ENCODE measurements around the gene FABP7. TPM values are rescaled to one million over a fixed set of nuclear protein-coding genes. Genes with fewer than 3 reads are reported as not detected.

Gene FABP7
- total and polyA plus RNA-seq, 9 donors: 0.66 to 4.7 (median 1.5) TPM

GRCh38 chr6:122754191-122754731, 25.3 kb upstream of the FABP7 start:
- H3K27me3 ChIP-seq (ENCODE audit: control insufficient read depth, insufficient read depth, low read length): no peaks in the 10 kb centered on the region
- no peak overlapping the region for H3K4me3 ChIP-seq (ENCODE audit: low read length)
- H3K27ac ChIP-seq (ENCODE audit: low read length): no peak overlapping the region
- 74% methylated on average over 4 of the region's 5 CpGs for WGBS (ENCODE audit: insufficient coverage)
- no peaks in the 10 kb centered on the region for H3K36me3 ChIP-seq (ENCODE audit: control insufficient read depth, insufficient read depth, low read length)
- H3K4me1 ChIP-seq (ENCODE audit: control insufficient read depth, insufficient read depth, low read length): no peaks in the 10 kb centered on the region
- no peak for DNase-seq
- no peaks in the 10 kb centered on the region for H3K9me3 ChIP-seq (replicated peaks; ENCODE audit: control insufficient read depth, low read depth, low read length)

- 71% methylated on average over 8 of the region's 9 CpGs for WGBS (ENCODE audit: insufficient coverage)
- H3K27me3 ChIP-seq (ENCODE audit: control insufficient read depth, insufficient read depth, low read length): no peaks in the 10 kb centered on the region
- H3K4me1 ChIP-seq (ENCODE audit: control insufficient read depth, insufficient read depth, low read length): no peaks in the 10 kb centered on the region
- H3K36me3 ChIP-seq (ENCODE audit: control insufficient read depth, insufficient read depth, low read length): no peaks in the 10 kb centered on the region
- no peak overlapping the region for H3K27ac ChIP-seq (ENCODE audit: low read length)
- DNase-seq: no peak
- H3K4me3 ChIP-seq (ENCODE audit: low read length): no peak overlapping the region
- H3K9me3 ChIP-seq (replicated peaks; ENCODE audit: control insufficient read depth, low read depth, low read length): no peaks in the 10 kb centered on the region
Measured at GRCh38 chr6:122755901-122756300, 23.6 kb upstream of the FABP7 start.

- no peak overlapping the region for H3K4me3 ChIP-seq (ENCODE audit: low read length)
- no peak overlapping the region for H3K27ac ChIP-seq (ENCODE audit: low read length)
- no CpG with 5 or more reads among the region's 1 CpG for WGBS (ENCODE audit: insufficient coverage)
- H3K9me3 ChIP-seq (replicated peaks; ENCODE audit: control insufficient read depth, low read depth, low read length): no peaks in the 10 kb centered on the region
- H3K4me1 ChIP-seq (ENCODE audit: control insufficient read depth, insufficient read depth, low read length): no peaks in the 10 kb centered on the region
- no peaks in the 10 kb centered on the region for H3K27me3 ChIP-seq (ENCODE audit: control insufficient read depth, insufficient read depth, low read length)
- no peaks in the 10 kb centered on the region for H3K36me3 ChIP-seq (ENCODE audit: control insufficient read depth, insufficient read depth, low read length)
- no peak for DNase-seq
Measured at GRCh38 chr6:122758927-122759334, 20.6 kb upstream of the FABP7 start.

GRCh38 chr6:122760330-122760729, 19.2 kb upstream of the FABP7 start:
- Histone ChIP-seq H3K9me3 (replicated peaks; ENCODE audit: control insufficient read depth, low read depth, low read length) (no peaks in the 10 kb centered on the region), H3K4me1 (ENCODE audit: control insufficient read depth, insufficient read depth, low read length) (no peaks in the 10 kb centered on the region), H3K4me3 (ENCODE audit: low read length) (no peak overlapping the region), H3K36me3 (ENCODE audit: control insufficient read depth, insufficient read depth, low read length) (no peaks in the 10 kb centered on the region), H3K27ac (ENCODE audit: low read length) (no peak overlapping the region), H3K27me3 (ENCODE audit: control insufficient read depth, insufficient read depth, low read length) (no peaks in the 10 kb centered on the region)
- DNase-seq: no peak

GRCh38 chr6:122766256-122766655, 13.3 kb upstream of the FABP7 start:
- Histone ChIP-seq H3K27ac (ENCODE audit: low read length) (no peak overlapping the region), H3K4me1 (ENCODE audit: control insufficient read depth, insufficient read depth, low read length) (no peaks in the 10 kb centered on the region), H3K27me3 (ENCODE audit: control insufficient read depth, insufficient read depth, low read length) (no peaks in the 10 kb centered on the region), H3K4me3 (ENCODE audit: low read length) (no peak overlapping the region), H3K36me3 (ENCODE audit: control insufficient read depth, insufficient read depth, low read length) (no peaks in the 10 kb centered on the region), H3K9me3 (replicated peaks; ENCODE audit: control insufficient read depth, low read depth, low read length) (no peaks in the 10 kb centered on the region)
- DNase-seq: no peak

- no CpG with 5 or more reads among the region's 1 CpG for WGBS (ENCODE audit: insufficient coverage)
- H3K4me3 ChIP-seq (ENCODE audit: low read length): no peak overlapping the region
- no peak for DNase-seq
Measured at GRCh38 chr6:122770835-122771601, 8.5 kb upstream of the FABP7 start.

GRCh38 chr6:122772724-122773415, 6.6 kb upstream of the FABP7 start:
- Histone ChIP-seq H3K4me3 (ENCODE audit: low read length) (no peak overlapping the region), H3K9me3 (replicated peaks; ENCODE audit: control insufficient read depth, low read depth, low read length) (no peaks in the 10 kb centered on the region), H3K27me3 (ENCODE audit: control insufficient read depth, insufficient read depth, low read length) (no peaks in the 10 kb centered on the region), H3K36me3 (ENCODE audit: control insufficient read depth, insufficient read depth, low read length) (no peaks in the 10 kb centered on the region), H3K27ac (ENCODE audit: low read length) (no peak overlapping the region), H3K4me1 (ENCODE audit: control insufficient read depth, insufficient read depth, low read length) (no peaks in the 10 kb centered on the region)
- WGBS (ENCODE audit: insufficient coverage): 93% methylated on average over 3 of the region's 3 CpGs
- no peak for DNase-seq

More at GRCh38 chr6:122770835-122771601, 8.5 kb upstream of the FABP7 start:
- Histone ChIP-seq H3K27ac (ENCODE audit: low read length) (no peak overlapping the region), H3K27me3 (ENCODE audit: control insufficient read depth, insufficient read depth, low read length) (no peaks in the 10 kb centered on the region), H3K36me3 (ENCODE audit: control insufficient read depth, insufficient read depth, low read length) (no peaks in the 10 kb centered on the region), H3K4me1 (ENCODE audit: control insufficient read depth, insufficient read depth, low read length) (no peaks in the 10 kb centered on the region), H3K9me3 (replicated peaks; ENCODE audit: control insufficient read depth, low read depth, low read length) (no peaks in the 10 kb centered on the region)

GRCh38 chr6:122775975-122776374, 3.5 kb upstream of the FABP7 start:
- Histone ChIP-seq H3K27ac (ENCODE audit: low read length) (no peak overlapping the region), H3K4me1 (ENCODE audit: control insufficient read depth, insufficient read depth, low read length) (peaks cover 3% of the 10 kb centered on the region), H3K36me3 (ENCODE audit: control insufficient read depth, insufficient read depth, low read length) (no peaks in the 10 kb centered on the region), H3K27me3 (ENCODE audit: control insufficient read depth, insufficient read depth, low read length) (no peaks in the 10 kb centered on the region), H3K9me3 (replicated peaks; ENCODE audit: control insufficient read depth, low read depth, low read length) (no peaks in the 10 kb centered on the region), H3K4me3 (ENCODE audit: low read length) (no peak overlapping the region)
- no peak for DNase-seq

- Histone ChIP-seq H3K27me3 (ENCODE audit: control insufficient read depth, insufficient read depth, low read length) (no peaks in the 10 kb centered on the region), H3K4me1 (ENCODE audit: control insufficient read depth, insufficient read depth, low read length) (peaks cover 3% of the 10 kb centered on the region)
Measured at GRCh38 chr6:122778302-122778701, 1.2 kb upstream of the FABP7 start.

GRCh38 chr6:122778985-122779661, 393 bp upstream of the FABP7 start:
- peak; percentile 11 for DNase-seq
- Histone ChIP-seq H3K9me3 (replicated peaks; ENCODE audit: control insufficient read depth, low read depth, low read length) (no peaks in the 10 kb centered on the region), H3K4me3 (ENCODE audit: low read length) (no peak overlapping the region), H3K27me3 (ENCODE audit: control insufficient read depth, insufficient read depth, low read length) (no peaks in the 10 kb centered on the region), H3K27ac (ENCODE audit: low read length) (no peak overlapping the region), H3K36me3 (ENCODE audit: control insufficient read depth, insufficient read depth, low read length) (no peaks in the 10 kb centered on the region), H3K4me1 (ENCODE audit: control insufficient read depth, insufficient read depth, low read length) (peaks cover 3% of the 10 kb centered on the region)
- 68% methylated on average over 5 of the region's 13 CpGs for WGBS (ENCODE audit: insufficient coverage)

More at GRCh38 chr6:122778302-122778701, 1.2 kb upstream of the FABP7 start:
- no peak overlapping the region for H3K27ac ChIP-seq (ENCODE audit: low read length)
- 100% methylated on average over 4 of the region's 5 CpGs for WGBS (ENCODE audit: insufficient coverage)
- DNase-seq: no peak
- H3K9me3 ChIP-seq (replicated peaks; ENCODE audit: control insufficient read depth, low read depth, low read length): no peaks in the 10 kb centered on the region
- H3K4me3 ChIP-seq (ENCODE audit: low read length): no peak overlapping the region
- no peaks in the 10 kb centered on the region for H3K36me3 ChIP-seq (ENCODE audit: control insufficient read depth, insufficient read depth, low read length)
